Parathyroid adenoma (tissue), 2 donors: Measurements from ENCODE around the gene TP53.

Experiments
- H2AFZ ChIP-seq: fragments of 300-600 bp; sonication (generic); one replicate; pipeline ENCODE4 v1.7.0; 2017; ENCODE audit warnings: antibody characterized with exemption, mild to moderate bottlenecking
- H3K27ac ChIP-seq: fragments of 300-600 bp; sonication (generic); one replicate; pipeline ENCODE4 v1.7.0; 2017
- H3K27me3 ChIP-seq: fragments of 300-600 bp; sonication (generic); one replicate; pipeline ENCODE4 v1.7.0; 2017; ENCODE audit warnings: low read length; ENCODE audit not compliant: control insufficient read depth, insufficient read depth
- H3K36me3 ChIP-seq: fragments of 300-600 bp; sonication (generic); one replicate; pipeline ENCODE4 v1.7.0; 2017; ENCODE audit warnings: low read length; ENCODE audit not compliant: control insufficient read depth, insufficient read depth
- H3K4me1 ChIP-seq: fragments of 300-600 bp; sonication (generic); one replicate; pipeline ENCODE4 v1.7.0; 2017; ENCODE audit warnings: control low read depth
- H3K4me2 ChIP-seq: fragments of 300-600 bp; sonication (generic); one replicate; pipeline ENCODE4 v1.7.0; 2017; ENCODE audit warnings: low read length
- H3K4me3 ChIP-seq: fragments of 300-600 bp; sonication (generic); one replicate; pipeline ENCODE4 v1.7.0; 2017; ENCODE audit warnings: low read depth, low read length
- H3K79me2 ChIP-seq: fragments of 300-600 bp; sonication (generic); one replicate; pipeline ENCODE4 v1.7.0; 2017; ENCODE audit warnings: control low read depth
- H3K9ac ChIP-seq: fragments of 300-600 bp; sonication (generic); one replicate; pipeline ENCODE4 v1.7.0; 2017; ENCODE audit warnings: mild to moderate bottlenecking
- H3K9me3 ChIP-seq: fragments of 300-600 bp; sonication (generic); one replicate; pipeline ENCODE4 v1.7.0; 2017; ENCODE audit warnings: low read length; ENCODE audit not compliant: control insufficient read depth
- CTCF ChIP-seq: fragments of 300-600 bp; sonication (generic); IDR thresholded peaks from one replicate; pipeline ENCODE4 v1.7.0; 2017; ENCODE audit warnings: antibody characterized with exemption, mild to moderate bottlenecking
- donor health status: primary hyperparathyroidism.

Gene TP53

DNA sequence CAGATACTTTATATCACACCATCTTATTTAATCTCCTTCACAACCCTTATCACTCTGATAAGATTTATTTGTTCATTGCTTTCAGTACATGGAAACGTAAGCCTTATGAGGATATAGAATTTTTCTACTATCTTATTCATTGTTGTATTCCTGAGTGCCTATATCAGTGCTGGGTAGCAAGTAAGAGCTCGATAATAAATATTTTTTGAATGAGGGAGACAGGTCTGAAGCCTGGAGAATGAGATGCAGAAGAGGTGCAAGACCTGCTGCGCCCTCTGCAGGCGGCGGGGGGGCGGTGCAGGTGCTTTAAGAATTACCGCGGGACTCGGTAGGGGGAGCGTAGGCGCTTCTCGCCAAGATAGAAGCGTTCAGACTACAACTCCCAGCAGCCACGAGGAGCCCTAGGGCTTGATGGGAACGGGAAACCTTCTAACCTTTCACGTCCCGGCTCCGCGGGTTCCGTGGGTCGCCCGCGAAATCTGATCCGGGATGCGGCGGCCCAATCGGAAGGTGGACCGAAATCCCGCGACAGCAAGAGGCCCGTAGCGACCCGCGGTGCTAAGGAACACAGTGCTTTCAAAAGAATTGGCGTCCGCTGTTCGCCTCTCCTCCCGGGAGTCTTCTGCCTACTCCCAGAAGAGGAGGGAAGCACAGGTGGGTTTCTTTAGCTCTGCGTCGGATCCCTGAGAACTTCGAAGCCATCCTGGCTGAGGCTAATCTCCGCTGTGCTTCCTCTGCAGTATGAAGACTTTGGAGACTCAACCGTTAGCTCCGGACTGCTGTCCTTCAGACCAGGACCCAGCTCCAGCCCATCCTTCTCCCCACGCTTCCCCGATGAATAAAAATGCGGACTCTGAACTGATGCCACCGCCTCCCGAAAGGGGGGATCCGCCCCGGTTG is 868 bp upstream of the TP53 start, which contains the start of gene WRAP53:
Gene WRAP53, plus strand, starts transcription at position 570 of the 900 bp plus-strand sequence. Its CDS starts 172 bp downstream, at position 742.
- peak within 1 kb of the TSS; percentile 99 for H3K27ac ChIP-seq
- TF ChIP-seq CTCF = peak; percentile 100
- peaks cover 18% of the 10 kb centered on the region for H3K79me2 ChIP-seq
- peak within 1 kb of the TSS; percentile 100 for H3K4me3 ChIP-seq
- H3K9me3 ChIP-seq = no peaks in the 10 kb centered on the region
- peaks cover 5% of the 10 kb centered on the region for H3K4me1 ChIP-seq
- peak within 1 kb of the TSS; percentile 94 for H3K4me2 ChIP-seq
- peak within 1 kb of the TSS; percentile 89 for H2AFZ ChIP-seq
- no peaks in the 10 kb centered on the region for H3K36me3 ChIP-seq
- no peaks in the 10 kb centered on the region for H3K27me3 ChIP-seq
- H3K9ac ChIP-seq = peak within 1 kb of the TSS; percentile 64

DNA sequence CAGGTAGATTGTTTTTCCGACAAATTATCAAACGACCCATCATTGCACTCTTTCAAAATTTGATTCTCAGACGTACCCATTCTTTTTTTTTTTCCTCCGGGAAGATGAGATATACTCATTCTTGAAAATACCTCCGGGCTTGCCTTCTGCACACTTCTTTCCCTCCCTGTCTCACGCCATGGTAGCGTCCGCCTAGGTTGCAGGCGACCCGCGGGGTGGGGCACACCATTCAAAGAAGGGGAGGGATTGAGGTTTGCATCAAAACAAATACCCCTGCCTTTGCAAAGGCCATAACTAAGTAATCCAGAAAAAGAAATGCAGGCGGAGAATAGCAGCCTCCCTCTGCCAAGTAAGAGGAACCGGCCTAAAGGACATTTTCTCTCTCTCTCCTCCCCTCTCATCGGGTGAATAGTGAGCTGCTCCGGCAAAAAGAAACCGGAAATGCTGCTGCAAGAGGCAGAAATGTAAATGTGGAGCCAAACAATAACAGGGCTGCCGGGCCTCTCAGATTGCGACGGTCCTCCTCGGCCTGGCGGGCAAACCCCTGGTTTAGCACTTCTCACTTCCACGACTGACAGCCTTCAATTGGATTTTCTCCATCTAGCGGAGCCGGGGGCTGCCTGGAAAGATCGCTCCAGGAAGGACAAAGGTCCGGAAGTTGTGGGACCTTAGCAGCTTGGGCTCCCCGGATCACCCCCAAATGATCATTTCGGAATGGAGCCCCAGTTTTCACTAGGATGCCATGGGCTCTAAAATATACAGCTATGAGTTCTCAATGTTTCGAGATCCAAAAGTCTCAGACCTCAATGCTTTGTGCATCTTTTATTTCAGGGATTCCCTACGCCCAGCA is 843 bp downstream of the TP53 start:
- Histone ChIP-seq H3K9ac (peak overlapping the region; percentile 64), H2AFZ (peak overlapping the region; percentile 89), H3K4me1 (peaks cover 5% of the 10 kb centered on the region), H3K9me3 (no peaks in the 10 kb centered on the region), H3K79me2 (peaks cover 25% of the 10 kb centered on the region), H3K4me2 (peak overlapping the region; percentile 94), H3K4me3 (peak overlapping the region; percentile 100), H3K27me3 (no peaks in the 10 kb centered on the region), H3K27ac (peak overlapping the region; percentile 99), H3K36me3 (no peaks in the 10 kb centered on the region)
- TF ChIP-seq CTCF = no peak

- Histone ChIP-seq H3K4me2 (peak overlapping the region; percentile 94), H3K27ac (peak overlapping the region; percentile 99), H3K27me3 (no peaks in the 10 kb centered on the region), H3K79me2 (peaks cover 27% of the 10 kb centered on the region), H3K4me1 (peaks cover 5% of the 10 kb centered on the region), H3K4me3 (peak overlapping the region; percentile 100), H3K36me3 (no peaks in the 10 kb centered on the region), H2AFZ (peak overlapping the region; percentile 89), H3K9me3 (no peaks in the 10 kb centered on the region), H3K9ac (peak overlapping the region; percentile 64)
- TF ChIP-seq CTCF = no peak
These were observed 1.6 kb downstream of the TP53 start for GRCh38 chr17:7685533-7686221.

GRCh38 chr17:7684851-7685532 is 2.3 kb downstream of the TP53 start:
- H3K9ac ChIP-seq = peak overlapping the region; percentile 64
- peak overlapping the region; percentile 94 for H3K4me2 ChIP-seq
- no peak for TF ChIP-seq CTCF
- no peaks in the 10 kb centered on the region for H3K36me3 ChIP-seq
- no peaks in the 10 kb centered on the region for H3K9me3 ChIP-seq
- H3K27ac ChIP-seq = peak overlapping the region; percentile 99
- peaks cover 5% of the 10 kb centered on the region for H3K4me1 ChIP-seq
- peak overlapping the region; percentile 89 for H2AFZ ChIP-seq
- peak overlapping the region; percentile 100 for H3K4me3 ChIP-seq
- peaks cover 30% of the 10 kb centered on the region for H3K79me2 ChIP-seq
- no peaks in the 10 kb centered on the region for H3K27me3 ChIP-seq
